ENCODE results near the gene MSRB2. TPM values are rescaled to one million over a fixed set of nuclear protein-coding genes. Genes with fewer than 3 reads are reported as not detected.

MSRB2 gene
- polyA plus RNA-seq, 1 experiment, result 48.6 TPM

GRCh38 chr10:23146258-23146657, 50.9 kb downstream of the MSRB2 start:
- DNase-seq (ENCODE audit: low read depth), result no peak
- H3K27me3 ChIP-seq (ENCODE audit: control insufficient read depth, insufficient read depth, low read length), result no peaks in the 10 kb centered on the region
- CTCF ChIA-PET, result interaction anchor here (1.8 to 2.5 kb wide), 2 partner anchors 12 to 15 kb away, joined by 6 to 10 read pairs; no protein-coding TSS in a partner anchor

GRCh38 chr10:23147035-23147434, 51.7 kb downstream of the MSRB2 start:
- TF ChIP-seq CTCF (IDR thresholded peaks at IDR 0.05; ENCODE audit: insufficient read depth, low read depth, low read length), result no peak
- ChIA-PET CTCF (interaction anchor here (0.6 to 2.5 kb wide), 3 partner anchors 11 to 564 kb away, joined by 3 to 10 read pairs (median 6); no protein-coding TSS in a partner anchor), POLR2A (no interaction called here)
- H3K36me3 ChIP-seq (ENCODE audit: control insufficient read depth, insufficient read depth, low read length), result no peaks in the 10 kb centered on the region
- no peak for DNase-seq (ENCODE audit: low read depth)
- no peak overlapping the region for H3K4me3 ChIP-seq (ENCODE audit: low read depth, low read length)
- no peaks in the 10 kb centered on the region for H3K27me3 ChIP-seq (ENCODE audit: control insufficient read depth, insufficient read depth, low read length)

More at GRCh38 chr10:23146258-23146657, 50.9 kb downstream of the MSRB2 start:
- Histone ChIP-seq H3K36me3 (ENCODE audit: control insufficient read depth, insufficient read depth, low read length) (no peaks in the 10 kb centered on the region), H3K4me3 (ENCODE audit: low read depth, low read length) (no peak overlapping the region)
- TF ChIP-seq CTCF (IDR thresholded peaks at IDR 0.05; ENCODE audit: insufficient read depth, low read depth, low read length), result no peak
- POLR2A ChIA-PET, result no interaction called here

GRCh38 chr10:23148214-23148613, 52.8 kb downstream of the MSRB2 start:
- ChIA-PET POLR2A (no interaction called here), CTCF (no interaction called here)
- Histone ChIP-seq H3K27me3 (ENCODE audit: control insufficient read depth, insufficient read depth, low read length) (no peaks in the 10 kb centered on the region), H3K36me3 (ENCODE audit: control insufficient read depth, insufficient read depth, low read length) (no peaks in the 10 kb centered on the region), H3K4me3 (ENCODE audit: low read depth, low read length) (no peak overlapping the region)
- no peak for TF ChIP-seq CTCF (IDR thresholded peaks at IDR 0.05; ENCODE audit: insufficient read depth, low read depth, low read length)
- DNase-seq (ENCODE audit: low read depth), result no peak

GRCh38 chr10:23150091-23150490, 54.7 kb downstream of the MSRB2 start:
- CTCF ChIA-PET, result no interaction called here
- TF ChIP-seq CTCF (IDR thresholded peaks at IDR 0.05; ENCODE audit: insufficient read depth, low read depth, low read length), result no peak
- no peak for DNase-seq (ENCODE audit: low read depth)
- POLR2A ChIA-PET, result no interaction called here
- Histone ChIP-seq H3K4me3 (ENCODE audit: low read depth, low read length) (no peak overlapping the region), H3K27me3 (ENCODE audit: control insufficient read depth, insufficient read depth, low read length) (no peaks in the 10 kb centered on the region), H3K36me3 (ENCODE audit: control insufficient read depth, insufficient read depth, low read length) (no peaks in the 10 kb centered on the region)

- Histone ChIP-seq H3K36me3 (ENCODE audit: control insufficient read depth, insufficient read depth, low read length) (no peaks in the 10 kb centered on the region), H3K4me3 (ENCODE audit: low read depth, low read length) (no peak overlapping the region), H3K27me3 (ENCODE audit: control insufficient read depth, insufficient read depth, low read length) (no peaks in the 10 kb centered on the region; the same call in 1 of the 2 replicates)
- ChIA-PET CTCF (no interaction called here), POLR2A (no interaction called here)
- no peak for TF ChIP-seq CTCF (IDR thresholded peaks at IDR 0.05; ENCODE audit: insufficient read depth, low read depth, low read length)
- DNase-seq (ENCODE audit: low read depth), result no peak
Measured at GRCh38 chr10:23150610-23151009, 55.2 kb downstream of the MSRB2 start.

All from BJ (cell line).